HG03064 (cell line): ENCODE data around the gene PTPRN2.

Source experiments
- ATAC-seq: cut with Tn5 transposase; IDR thresholded peaks from one replicate; pipeline ENCODE4 v1.9.1; 2021; ENCODE audit warnings: low read depth; ENCODE audit not compliant: unreplicated experiment

Gene PTPRN2

GRCh38 chr7:158558816-158559215 lies 28.8 kb downstream of the PTPRN2 start:
- no peak for ATAC-seq

GRCh38 chr7:158557441-158557755 lies 30.2 kb downstream of the PTPRN2 start:
- ATAC-seq: no peak

GRCh38 chr7:158556721-158557440 lies 30.7 kb downstream of the PTPRN2 start:
- no peak for ATAC-seq

GRCh38 chr7:158555034-158555520 lies 32.5 kb downstream of the PTPRN2 start:
- no peak for ATAC-seq

- ATAC-seq: no peak
Measured at GRCh38 chr7:158550886-158551452, 36.7 kb downstream of the PTPRN2 start.

- ATAC-seq: no peak
Measured at GRCh38 chr7:158550394-158550700, 37.3 kb downstream of the PTPRN2 start.

- no peak for ATAC-seq
Measured at GRCh38 chr7:158549616-158550393, 37.8 kb downstream of the PTPRN2 start.

GRCh38 chr7:158549176-158549615 lies 38.4 kb downstream of the PTPRN2 start:
- no peak for ATAC-seq

GRCh38 chr7:158548726-158549125 lies 38.9 kb downstream of the PTPRN2 start:
- ATAC-seq: no peak

GRCh38 chr7:158547817-158548216 lies 39.8 kb downstream of the PTPRN2 start:
- no peak for ATAC-seq

- ATAC-seq: no peak
Measured at GRCh38 chr7:158546626-158547025, 41.0 kb downstream of the PTPRN2 start.

- no peak for ATAC-seq
Measured at GRCh38 chr7:158546214-158546613, 41.4 kb downstream of the PTPRN2 start.

GRCh38 chr7:158544708-158545107 lies 42.9 kb downstream of the PTPRN2 start:
- no peak for ATAC-seq

GRCh38 chr7:158543840-158544239 lies 43.8 kb downstream of the PTPRN2 start:
- ATAC-seq: no peak

- no peak for ATAC-seq
Measured at GRCh38 chr7:158542651-158543566, 44.7 kb downstream of the PTPRN2 start.

- no peak for ATAC-seq
Measured at GRCh38 chr7:158541346-158542010, 46.1 kb downstream of the PTPRN2 start.

- no peak for ATAC-seq
Measured at GRCh38 chr7:158539711-158540146, 47.9 kb downstream of the PTPRN2 start.

GRCh38 chr7:158538156-158538946 lies 49.3 kb downstream of the PTPRN2 start:
- ATAC-seq: no peak

- no peak for ATAC-seq
Measured at GRCh38 chr7:158537516-158537882, 50.1 kb downstream of the PTPRN2 start.
